IMR-90 (cell line): Measurements from ENCODE around the gene AMBP. TPM values are rescaled to one million over a fixed set of nuclear protein-coding genes. Genes with fewer than 3 reads are reported as not detected.

Source experiments
- ATAC-seq: fragments of 200-7000 bp; cut with Tn5 transposase; 2 replicates; pipeline ENCODE4 v1.9.1; 2020; ENCODE audit warnings: low read depth, mild to moderate bottlenecking, moderate library complexity
- BruUV-seq: library from RNA; stranded (reverse); fragments of 400-500 nt; replicated peaks from 2 replicates; lab custom pipeline; 2021; lab: Mats Ljungman, UMichigan
- CTCF ChIA-PET: fragments of 300-600 bp; formaldehyde crosslinking; extraction: SDS; loops from one replicate; lab custom pipeline; 2021; ENCODE audit warnings: antibody characterized with exemption; lab: Yijun Ruan, JAX
- POLR2A ChIA-PET: fragments of 300-600 bp; sonication (Branson Sonifier 250); formaldehyde crosslinking; loops from one replicate; lab custom pipeline; 2022; ENCODE audit warnings: antibody characterized with exemption; ENCODE audit not compliant: unreplicated experiment; lab: Charles Lee
- DNase-seq: peaks from one replicate; pipeline ENCODE4 v3.0.0; 2013
- H2AFZ ChIP-seq: replicated peaks from 2 replicates; pipeline ENCODE3; 2013; ENCODE audit warnings: low read length, mild to moderate bottlenecking; ENCODE audit not compliant: poor library complexity
- H2AK5ac ChIP-seq: 2 replicates; pipeline ENCODE4 v1.6.1; 2013; ENCODE audit warnings: low read depth, low read length, inconsistent platforms
- H2AK9ac ChIP-seq: replicated peaks from 2 replicates; pipeline ENCODE3; 2013; ENCODE audit warnings: mild to moderate bottlenecking, low read depth, low read length, moderate library complexity; ENCODE audit not compliant: poor library complexity
- H2BK120ac ChIP-seq: 2 replicates; pipeline ENCODE4 v1.6.1; 2013; ENCODE audit warnings: low read depth, low read length, inconsistent platforms
- H2BK15ac ChIP-seq: 3 replicates; pipeline ENCODE4 v1.6.1; 2013; ENCODE audit warnings: low read depth, low read length, inconsistent platforms
- H2BK20ac ChIP-seq: 2 replicates; pipeline ENCODE4 v1.6.1; 2013; ENCODE audit warnings: low read depth, mild to moderate bottlenecking, inconsistent platforms, low read length, moderate library complexity
- H2BK5ac ChIP-seq: 2 replicates; pipeline ENCODE4 v1.6.1; 2013; ENCODE audit warnings: mild to moderate bottlenecking, low read depth, low read length, inconsistent platforms; ENCODE audit not compliant: poor library complexity, severe bottlenecking
- H3K14ac ChIP-seq: replicated peaks from 2 replicates; pipeline ENCODE4 v1.6.1; 2013; ENCODE audit warnings: low read depth, low read length, inconsistent platforms
- H3K18ac ChIP-seq: 2 replicates; pipeline ENCODE4 v1.6.1; 2013; ENCODE audit warnings: low read depth, low read length, control low read depth
- H3K23ac ChIP-seq: 2 replicates; pipeline ENCODE4 v1.6.1; 2013; ENCODE audit warnings: low read depth, low read length, inconsistent platforms
- H3K27ac ChIP-seq: 2 replicates; pipeline ENCODE4 v1.5.1; 2013; ENCODE audit warnings: mild to moderate bottlenecking, control low read depth, low read length; ENCODE audit not compliant: insufficient read depth
- H3K27me3 ChIP-seq: 2 replicates; pipeline ENCODE4 v1.6.1; 2013; ENCODE audit warnings: low read length; ENCODE audit not compliant: control insufficient read depth, insufficient read depth
- H3K36me3 ChIP-seq: 2 replicates; pipeline ENCODE4 v1.6.1; 2013; ENCODE audit warnings: low read length, mixed read lengths; ENCODE audit not compliant: control insufficient read depth, insufficient read depth
- H3K4ac ChIP-seq: 2 replicates; pipeline ENCODE4 v1.6.1; 2013; ENCODE audit warnings: low read depth, low read length, inconsistent platforms
- H3K4me1 ChIP-seq: 2 replicates; pipeline ENCODE4 v1.6.1; 2013; ENCODE audit warnings: low read length, mixed read lengths; ENCODE audit not compliant: control insufficient read depth, insufficient read depth
- H3K4me2 ChIP-seq: 2 replicates; pipeline ENCODE4 v1.6.1; 2013; ENCODE audit warnings: low read depth, mild to moderate bottlenecking, control low read depth, low read length, moderate library complexity
- H3K4me3 ChIP-seq: 2 replicates; pipeline ENCODE4 v1.5.1; 2013; ENCODE audit warnings: low read depth, mild to moderate bottlenecking, control low read depth, low read length, moderate library complexity; ENCODE audit not compliant: insufficient read depth
- H3K56ac ChIP-seq: 2 replicates; pipeline ENCODE4 v1.6.1; 2013; ENCODE audit warnings: low read length, inconsistent platforms; ENCODE audit not compliant: insufficient read depth; ENCODE audit errors: extremely low read depth
- H3K79me1 ChIP-seq, 2 experiments: 2 replicates each; pipeline ENCODE4 v1.6.1; 2013; ENCODE audit warnings: low read length in 2 of 2, inconsistent platforms in 1 of 2, low read depth in 1 of 2
- H3K9ac ChIP-seq: 2 replicates; pipeline ENCODE4 v1.6.1; 2013; ENCODE audit warnings: low read depth, low read length, control low read depth
- H3K9me1 ChIP-seq: 2 replicates; pipeline ENCODE4 v1.6.1; 2013; ENCODE audit warnings: low read length, inconsistent platforms; ENCODE audit not compliant: insufficient read depth
- H3K9me3 ChIP-seq: 2 replicates; pipeline ENCODE4 v1.6.1; 2013; ENCODE audit warnings: low read length; ENCODE audit not compliant: control insufficient read depth, insufficient read depth
- H4K20me1 ChIP-seq: 2 replicates; pipeline ENCODE4 v1.6.1; 2013; ENCODE audit warnings: low read length, inconsistent platforms; ENCODE audit not compliant: insufficient read depth
- H4K5ac ChIP-seq: 2 replicates; pipeline ENCODE4 v1.6.1; 2013; ENCODE audit warnings: mild to moderate bottlenecking, low read depth, low read length, control low read depth
- H4K8ac ChIP-seq, 2 experiments: 2 replicates each; pipeline ENCODE4 v1.6.1; 2013; ENCODE audit warnings: low read depth in 2 of 2, low read length in 2 of 2, control low read depth in 1 of 2, inconsistent platforms in 1 of 2
- H4K91ac ChIP-seq: 2 replicates; pipeline ENCODE4 v1.6.1; 2013; ENCODE audit warnings: low read depth, low read length, inconsistent platforms; ENCODE audit not compliant: insufficient read depth
- BHLHE40 ChIP-seq: fragments of 150-350 bp; IDR thresholded peaks from 2 replicates; pipeline ENCODE4 v1.6.1; 2016; ENCODE audit warnings: mild to moderate bottlenecking, low read depth, low read length
- POLR2A ChIP-seq: IDR thresholded peaks from 2 replicates; pipeline ENCODE4 v1.6.1; 2012; ENCODE audit warnings: mild to moderate bottlenecking, low read depth, low read length
- RFX5 ChIP-seq: IDR thresholded peaks from 2 replicates; pipeline ENCODE4 v1.8.0; 2012; ENCODE audit warnings: low read depth, mild to moderate bottlenecking, low read length, moderate library complexity
- WGBS, 2 experiments: methylation state at CpG; one replicate each; pipeline versions ENCODE4 v1.1.5 to v1.1.7; 2013; ENCODE audit warnings: missing lambda C conversion rate in 2 of 2; ENCODE audit not compliant: insufficient read length in 1 of 2; ENCODE audit errors: extremely low coverage in 2 of 2; 5-methylcytosine and 5-hydroxymethylcytosine counted together
- dilution Hi-C: fragments of 300-500 bp; cut with HindIII; formaldehyde crosslinking; loops from one replicate; pipeline ENCODE4 v1.14.3; 2018; ENCODE audit warnings: low sequenced_read_pairs; ENCODE audit not compliant: unreplicated experiment
- in situ Hi-C: fragments of 300-500 bp; cut with MboI; formaldehyde crosslinking; loops from 3 replicates; pipeline ENCODE4 v1.14.3; 2019; ENCODE audit warnings: low sequenced_read_pairs, inconsistent platforms, mixed read lengths
- intact Hi-C: fragments of 100-400 bp; cut with micrococcal nuclease; formaldehyde crosslinking; loops from 2 replicates; pipeline ENCODE4 v1.10.0; 2022
- polyA plus RNA-seq, 3 experiments: library from polyadenylated mRNA; depleted of rRNA; stranded (reverse); fragments of >200 nt; gene quantifications; 2 replicates each; pipeline ENCODE4 v1.2.3, GENCODE V29; 2012; ENCODE audit warnings: low replicate concordance in 1 of 3
- total RNA-seq: library from RNA; depleted of rRNA; stranded (reverse); fragments of >200 nt; gene quantifications from 2 replicates; pipeline ENCODE4 v1.2.3, GENCODE V29; 2012

Gene AMBP
- total and polyA plus RNA-seq, 2 of the 4 experiments (the other 2 are of a cell fraction): not detected

GRCh38 chr9:114012126-114012525, 66.0 kb downstream of the AMBP start:
- Histone ChIP-seq H3K79me1 (no peaks in the 10 kb centered on the region; a peak in 1 of 4 replicates), H3K4me3 (no peak overlapping the region), H3K4me1 (no peaks in the 10 kb centered on the region), H4K91ac (no peak overlapping the region), H3K23ac (no peak overlapping the region), H3K27ac (no peak overlapping the region), H2BK120ac (no peak overlapping the region), H2AK9ac (no peak overlapping the region), H3K36me3 (peaks cover 38% of the 10 kb centered on the region), H3K14ac (no peak overlapping the region), H3K4ac (no peak overlapping the region), H4K8ac (no peak overlapping the region), H3K56ac (no peak overlapping the region), H2BK5ac (no peak overlapping the region), H3K9ac (no peak overlapping the region), H4K5ac (no peak overlapping the region), H3K18ac (no peak overlapping the region), H2BK15ac (no peak overlapping the region), H2AK5ac (no peak overlapping the region), H3K27me3 (no peaks in the 10 kb centered on the region), H3K4me2 (no peak overlapping the region), H3K9me1 (peaks cover 6% of the 10 kb centered on the region; the same call in 1 of the 2 replicates), H4K20me1 (no peaks in the 10 kb centered on the region), H2BK20ac (no peak overlapping the region), H3K9me3 (no peaks in the 10 kb centered on the region), H2AFZ (no peak overlapping the region)
- dilution Hi-C loops (no loop called here), in situ Hi-C loops (no loop called here), intact Hi-C loops (no loop called here)
- POLR2A ChIA-PET: no interaction called here
- DNase-seq: no peak
- no TSS peak for BruUV-seq
- no CpG with 5 or more reads among the region's 2 CpGs for WGBS, 2 experiments
- no peak for ATAC-seq
- CTCF ChIA-PET: no interaction called here
- TF ChIP-seq RFX5: no peak
- no peak for TF ChIP-seq BHLHE40
- TF ChIP-seq POLR2A: no peak
